Measurements from ENCODE around the gene CIROP. TPM values are rescaled to one million over a fixed set of nuclear protein-coding genes. Genes with fewer than 3 reads are reported as not detected.

The CIROP gene
- total and polyA plus RNA-seq, 2 donors from 2014 or later: not detected

DNA sequence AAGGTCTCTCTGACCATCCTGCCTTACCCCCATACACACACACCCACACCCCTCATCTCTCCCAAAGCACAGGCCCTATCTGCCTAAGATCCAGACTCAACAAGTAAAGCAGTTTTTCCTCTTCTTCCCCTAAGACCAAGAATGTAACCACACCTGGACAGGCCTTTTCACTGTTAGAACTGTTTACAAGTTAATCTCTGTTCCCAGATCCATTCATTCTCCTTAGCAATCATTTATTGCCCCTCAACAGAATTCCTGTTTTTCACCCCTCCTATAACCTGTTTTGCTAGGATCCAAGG lies 1.9 kb upstream of the CIROP start:
- Histone ChIP-seq H3K27me3 (ENCODE audit: control insufficient read depth, insufficient read depth, low read length) (no peaks in the 10 kb centered on the region), H3K9me3 (ENCODE audit: control insufficient read depth in 2 of 3, insufficient read depth in 1 of 3, low read length in 3 of 3) (no peaks in the 10 kb centered on the region), H3K4me3 (ENCODE audit: low read length in 3 of 3) (no peak overlapping the region), H3K4me1 (ENCODE audit: control insufficient read depth in 2 of 3, insufficient read depth in 2 of 3, low read depth in 1 of 3, low read length in 3 of 3) (no peaks in the 10 kb centered on the region), H3K9ac (ENCODE audit: low read length in 3 of 3) (no peak overlapping the region), H3K27ac (ENCODE audit: low read depth in 2 of 2, low read length in 2 of 2) (no peak overlapping the region), H3K36me3 (ENCODE audit: control insufficient read depth in 2 of 3, insufficient read depth in 3 of 3, low read length in 3 of 3) (no peaks in the 10 kb centered on the region)
- DNase-seq (no peak), FAIRE-seq (no peak)
- intact Hi-C loops (cut with DNase I): no loop called here
- TF ChIP-seq, protein P1, sequence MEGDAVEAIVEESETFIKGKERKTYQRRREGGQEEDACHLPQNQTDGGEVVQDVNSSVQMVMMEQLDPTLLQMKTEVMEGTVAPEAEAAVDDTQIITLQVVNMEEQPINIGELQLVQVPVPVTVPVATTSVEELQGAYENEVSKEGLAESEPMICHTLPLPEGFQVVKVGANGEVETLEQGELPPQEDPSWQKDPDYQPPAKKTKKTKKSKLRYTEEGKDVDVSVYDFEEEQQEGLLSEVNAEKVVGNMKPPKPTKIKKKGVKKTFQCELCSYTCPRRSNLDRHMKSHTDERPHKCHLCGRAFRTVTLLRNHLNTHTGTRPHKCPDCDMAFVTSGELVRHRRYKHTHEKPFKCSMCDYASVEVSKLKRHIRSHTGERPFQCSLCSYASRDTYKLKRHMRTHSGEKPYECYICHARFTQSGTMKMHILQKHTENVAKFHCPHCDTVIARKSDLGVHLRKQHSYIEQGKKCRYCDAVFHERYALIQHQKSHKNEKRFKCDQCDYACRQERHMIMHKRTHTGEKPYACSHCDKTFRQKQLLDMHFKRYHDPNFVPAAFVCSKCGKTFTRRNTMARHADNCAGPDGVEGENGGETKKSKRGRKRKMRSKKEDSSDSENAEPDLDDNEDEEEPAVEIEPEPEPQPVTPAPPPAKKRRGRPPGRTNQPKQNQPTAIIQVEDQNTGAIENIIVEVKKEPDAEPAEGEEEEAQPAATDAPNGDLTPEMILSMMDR (IDR thresholded peaks at IDR 0.05; ENCODE audit: borderline replicate concordance, extremely low read depth, insufficient read depth): no peak

DNA sequence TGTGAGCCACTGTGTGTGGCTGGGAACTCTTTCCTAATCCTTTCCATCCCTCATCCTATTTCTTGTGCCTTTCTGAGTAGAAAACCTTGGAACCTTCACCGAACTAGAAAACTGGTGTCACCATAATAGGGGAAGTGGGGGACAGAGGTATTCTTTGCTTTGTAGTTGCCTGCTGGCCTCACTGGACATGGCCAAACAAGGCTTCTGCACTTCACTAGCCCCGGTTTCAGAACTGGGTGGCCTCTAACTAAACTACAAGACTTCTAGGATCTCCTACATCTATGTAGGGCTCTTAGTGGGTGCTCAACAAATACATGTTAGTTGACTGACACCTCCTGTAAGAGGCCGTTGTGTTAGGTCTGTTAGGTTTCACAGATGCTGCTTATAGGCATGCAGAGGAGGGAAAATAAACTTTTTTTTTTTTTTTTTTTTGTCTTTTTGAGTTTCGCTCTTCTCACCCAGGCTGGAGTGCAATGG lies 597 bp upstream of the CIROP start:
- DNase-seq (peak in 1 of 5 donors; percentile 5), FAIRE-seq (no peak)
- Histone ChIP-seq H3K27ac (ENCODE audit: low read depth in 2 of 2, low read length in 2 of 2) (no peak overlapping the region), H3K4me3 (ENCODE audit: low read length in 3 of 3) (no peak overlapping the region), H3K9me3 (ENCODE audit: control insufficient read depth in 2 of 3, insufficient read depth in 1 of 3, low read length in 3 of 3) (no peaks in the 10 kb centered on the region), H3K9ac (ENCODE audit: low read length in 3 of 3) (no peak overlapping the region), H3K27me3 (ENCODE audit: control insufficient read depth, insufficient read depth, low read length) (no peaks in the 10 kb centered on the region), H3K4me1 (ENCODE audit: control insufficient read depth in 2 of 3, insufficient read depth in 2 of 3, low read depth in 1 of 3, low read length in 3 of 3) (no peaks in the 10 kb centered on the region), H3K36me3 (ENCODE audit: control insufficient read depth in 2 of 3, insufficient read depth in 3 of 3, low read length in 3 of 3) (no peaks in the 10 kb centered on the region)
- TF ChIP-seq, protein P1 (IDR thresholded peaks at IDR 0.05; ENCODE audit: borderline replicate concordance, extremely low read depth, insufficient read depth): no peak
- intact Hi-C loops (cut with DNase I): no loop called here

DNA sequence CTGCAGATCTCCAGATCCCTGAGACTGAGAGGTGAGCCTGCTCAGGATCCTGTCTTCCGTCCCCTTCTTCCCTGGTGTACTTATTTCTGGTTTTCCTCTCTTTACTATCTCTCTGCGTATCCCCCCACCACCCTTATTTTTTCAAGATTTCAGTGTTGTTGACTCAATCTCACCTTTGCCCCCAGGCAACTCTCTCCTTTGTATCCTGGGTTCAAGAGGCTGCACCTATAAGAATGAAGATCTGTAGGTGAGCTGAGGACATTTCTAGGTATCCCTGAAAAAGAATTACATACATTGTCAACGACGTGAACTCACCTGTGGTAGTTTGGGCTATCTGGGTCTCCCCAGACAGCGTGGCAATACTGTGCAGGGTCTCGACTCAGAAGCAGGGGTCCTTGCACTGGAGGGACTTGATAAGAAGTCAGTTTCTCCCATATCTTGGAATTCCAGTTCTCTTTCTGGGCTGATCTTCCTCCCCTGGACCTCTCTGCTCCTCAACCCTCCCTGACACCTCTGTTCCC lies 659 bp downstream of the CIROP start:
- FAIRE-seq (no peak), DNase-seq (no peak)
- Histone ChIP-seq H3K27me3 (ENCODE audit: control insufficient read depth, insufficient read depth, low read length) (no peaks in the 10 kb centered on the region), H3K9ac (ENCODE audit: low read length in 3 of 3) (no peak overlapping the region), H3K4me3 (ENCODE audit: low read length in 3 of 3) (no peak overlapping the region), H3K9me3 (ENCODE audit: control insufficient read depth in 2 of 3, insufficient read depth in 1 of 3, low read length in 3 of 3) (no peaks in the 10 kb centered on the region), H3K4me1 (ENCODE audit: control insufficient read depth in 2 of 3, insufficient read depth in 2 of 3, low read depth in 1 of 3, low read length in 3 of 3) (no peaks in the 10 kb centered on the region), H3K27ac (ENCODE audit: low read depth in 2 of 2, low read length in 2 of 2) (no peak overlapping the region), H3K36me3 (ENCODE audit: control insufficient read depth in 2 of 3, insufficient read depth in 3 of 3, low read length in 3 of 3) (no peaks in the 10 kb centered on the region)
- intact Hi-C loops (cut with DNase I): no loop called here
- TF ChIP-seq, protein P1 (IDR thresholded peaks at IDR 0.05; ENCODE audit: borderline replicate concordance, extremely low read depth, insufficient read depth): no peak

DNA sequence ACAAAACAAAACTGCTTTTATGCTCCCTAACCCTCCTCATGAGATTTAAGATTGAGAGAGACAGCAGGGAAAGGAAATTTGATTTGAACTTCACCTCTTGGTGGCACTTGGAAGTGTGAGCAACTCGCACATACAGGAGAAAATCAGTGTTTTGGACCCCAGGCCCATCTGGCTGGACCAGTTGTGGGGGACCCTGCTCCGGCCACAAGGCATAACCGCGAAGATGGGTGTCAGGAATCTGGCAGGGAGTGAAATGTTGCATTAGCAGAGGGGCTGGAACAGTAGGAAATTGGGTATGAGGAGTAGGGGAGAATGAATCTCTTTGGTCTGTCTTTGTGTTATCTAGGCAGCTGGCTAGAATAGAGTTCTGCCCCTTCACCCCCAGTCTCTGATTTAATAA lies 1.2 kb downstream of the CIROP start:
- no peak overlapping the region for H3K27ac ChIP-seq (ENCODE audit: low read depth in 2 of 2, low read length in 2 of 2)
- H3K4me1 ChIP-seq (ENCODE audit: control insufficient read depth in 2 of 3, insufficient read depth in 2 of 3, low read depth in 1 of 3, low read length in 3 of 3): no peaks in the 10 kb centered on the region
- FAIRE-seq (no peak), DNase-seq (no peak)
- H3K4me3 ChIP-seq (ENCODE audit: low read length in 3 of 3): no peak overlapping the region
- H3K9me3 ChIP-seq (ENCODE audit: control insufficient read depth in 2 of 3, insufficient read depth in 1 of 3, low read length in 3 of 3): no peaks in the 10 kb centered on the region
- peaks cover 0 to 3% (median 2%) of the 10 kb centered on the region in 3 donors for H3K36me3 ChIP-seq (ENCODE audit: control insufficient read depth in 2 of 3, insufficient read depth in 3 of 3, low read length in 3 of 3)
- TF ChIP-seq, protein P1 (IDR thresholded peaks at IDR 0.05; ENCODE audit: borderline replicate concordance, extremely low read depth, insufficient read depth): no peak
- intact Hi-C loops (cut with DNase I): no loop called here
- H3K27me3 ChIP-seq (ENCODE audit: control insufficient read depth, insufficient read depth, low read length): no peaks in the 10 kb centered on the region
- peak overlapping the region in 1 of 3 donors; percentile 12 for H3K9ac ChIP-seq (ENCODE audit: low read length in 3 of 3)
